ENCODE data around the gene DNAH14.
"Not testable (repeated sequence)": the region's sequence is repeated elsewhere in the genome, so short reads cannot be mapped to it uniquely, and the experiment has no call there.

DNAH14 gene

DNA sequence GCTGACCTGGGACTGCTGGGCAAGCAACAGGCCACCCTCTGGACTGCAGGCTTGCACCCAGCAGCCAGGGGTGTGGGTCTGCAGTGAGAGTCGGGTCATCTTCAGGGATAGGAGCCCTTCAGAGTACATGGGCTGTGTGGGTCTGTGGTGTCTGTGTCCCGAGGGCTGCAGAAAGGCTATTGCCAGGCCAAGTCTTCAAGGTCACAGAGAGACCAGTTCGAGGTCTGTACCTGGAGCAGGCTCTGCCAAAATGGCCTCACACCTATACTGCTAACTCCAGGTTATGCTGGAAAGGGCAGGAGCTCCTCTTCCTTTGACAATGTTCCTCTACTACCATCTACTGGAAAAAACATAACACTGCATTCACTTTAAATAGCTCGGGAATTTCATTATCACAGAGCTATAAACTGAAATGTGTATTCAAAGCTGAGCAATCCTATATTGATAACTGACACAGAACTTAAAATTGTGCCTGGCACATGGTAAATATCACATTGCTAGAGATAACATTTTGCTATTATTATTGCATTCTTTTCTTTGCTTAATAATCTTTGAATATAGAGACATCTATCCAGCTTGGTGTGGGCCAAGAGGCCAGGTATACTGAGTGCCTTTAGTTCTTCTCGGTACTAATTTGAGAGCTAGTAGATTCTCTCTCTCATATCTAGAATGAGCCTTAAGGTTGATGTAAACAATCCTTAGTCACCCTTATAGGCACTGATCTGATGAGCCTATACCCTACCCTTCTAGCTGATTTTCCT, 6.9 kb upstream of the DNAH14 start:
- no peak for DNase-seq

DNA sequence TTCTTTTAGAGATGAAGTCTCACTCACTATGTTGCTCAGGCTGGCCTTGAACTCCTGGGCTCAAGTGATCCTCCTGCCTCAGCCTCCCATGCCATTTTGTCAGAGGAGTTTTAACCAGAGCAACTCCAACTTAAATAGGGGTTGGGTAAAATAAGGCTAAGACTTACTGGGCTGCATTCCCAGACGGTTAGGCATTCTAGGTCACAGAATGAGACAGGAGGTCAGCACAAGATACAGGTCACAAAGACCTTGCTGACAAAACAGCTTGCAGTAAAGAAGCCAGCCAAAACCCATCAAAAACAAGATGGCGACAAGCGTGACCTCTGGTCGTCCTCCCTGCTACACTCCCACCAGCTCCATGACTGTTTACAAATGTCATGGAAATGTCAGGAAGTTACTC, 5.7 kb upstream of the DNAH14 start:
- no peak for DNase-seq

DNA sequence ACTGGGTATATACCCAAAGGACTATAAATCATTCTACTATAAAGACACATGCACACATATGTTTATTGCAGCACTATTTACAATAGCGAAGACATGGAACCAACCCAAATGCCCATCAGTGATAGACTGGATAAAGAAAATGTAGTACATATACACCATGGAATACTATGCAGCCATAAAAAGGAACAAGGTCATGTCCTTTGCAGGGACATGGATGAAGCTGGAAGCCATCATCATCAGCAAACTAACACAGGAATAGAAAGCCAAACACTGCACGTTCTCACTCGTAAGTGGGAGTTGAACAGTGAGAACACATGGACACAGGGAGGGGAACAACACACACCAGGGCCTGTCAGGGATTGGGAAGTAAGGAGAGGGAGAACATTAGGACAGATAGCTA, 1.8 kb upstream of the DNAH14 start:
- not testable (repeated sequence) for DNase-seq

DNA sequence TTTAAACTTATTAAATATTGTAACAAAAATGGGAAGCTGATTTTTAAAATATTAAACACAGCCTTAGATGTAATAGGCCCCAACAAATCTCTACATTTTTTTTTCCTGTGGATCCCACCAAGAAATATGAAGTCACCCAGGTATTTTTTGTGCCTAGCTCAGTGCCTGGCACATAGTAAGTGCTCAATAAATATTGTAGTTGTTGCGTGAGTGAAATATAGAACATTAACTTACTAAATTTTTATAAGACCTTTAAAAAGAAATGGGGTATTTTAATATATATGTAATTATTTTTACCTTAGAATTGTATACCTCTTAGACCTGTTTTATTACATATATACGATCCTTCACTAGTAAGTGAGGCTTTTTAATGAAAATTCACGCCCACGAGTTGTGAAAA, 569 bp upstream of the DNAH14 start:
- no peak for DNase-seq

DNA sequence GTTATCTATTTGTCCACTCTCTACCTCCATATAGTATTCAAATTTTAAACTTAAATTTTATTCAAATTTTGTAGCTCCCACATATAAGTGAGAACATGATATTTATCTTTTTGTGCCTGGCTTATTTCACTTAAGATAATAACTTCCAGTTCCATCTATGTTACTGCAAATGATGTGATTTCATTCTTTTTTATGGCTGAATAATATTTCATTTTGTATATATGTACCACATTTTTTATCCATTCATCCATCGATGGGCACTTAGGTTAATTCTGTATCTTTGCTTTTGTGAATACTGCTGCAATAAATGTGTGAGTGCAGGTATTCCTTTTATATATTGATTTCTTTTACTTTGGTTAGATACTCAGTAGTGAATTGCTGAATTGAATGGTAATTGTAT, 2.1 kb downstream of the DNAH14 start:
- DNase-seq, result no peak

DNA sequence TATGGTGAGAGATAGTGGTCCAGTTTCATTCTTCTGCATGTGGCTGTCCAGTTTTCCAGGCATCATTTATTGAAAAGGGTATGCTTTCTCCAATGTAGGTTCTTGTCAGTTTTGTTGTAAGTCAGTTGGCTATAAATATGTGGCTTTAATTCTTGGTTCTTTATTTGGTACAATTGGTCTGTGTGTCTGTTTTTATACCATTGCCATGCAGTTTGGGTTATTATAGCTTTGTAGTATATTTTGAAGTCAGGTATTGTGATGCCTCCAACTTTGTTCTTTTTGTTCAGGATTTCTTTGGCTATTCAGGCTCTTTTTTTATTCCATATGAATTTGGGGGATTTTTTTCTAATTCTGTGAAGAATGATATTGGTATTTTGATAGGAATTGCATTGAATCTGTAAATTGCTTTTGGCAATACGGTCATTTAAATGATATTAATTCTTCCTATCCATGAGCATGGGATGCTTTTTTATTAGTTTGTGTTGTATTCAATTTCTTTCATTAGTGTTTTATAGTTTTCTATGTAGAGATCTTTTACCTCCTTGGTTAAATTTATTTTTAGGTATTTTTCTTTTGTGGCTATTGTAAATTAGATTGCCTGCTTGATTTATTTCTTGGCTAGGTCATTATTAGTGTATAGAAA, 3.3 kb downstream of the DNAH14 start:
- no peak for DNase-seq

DNA sequence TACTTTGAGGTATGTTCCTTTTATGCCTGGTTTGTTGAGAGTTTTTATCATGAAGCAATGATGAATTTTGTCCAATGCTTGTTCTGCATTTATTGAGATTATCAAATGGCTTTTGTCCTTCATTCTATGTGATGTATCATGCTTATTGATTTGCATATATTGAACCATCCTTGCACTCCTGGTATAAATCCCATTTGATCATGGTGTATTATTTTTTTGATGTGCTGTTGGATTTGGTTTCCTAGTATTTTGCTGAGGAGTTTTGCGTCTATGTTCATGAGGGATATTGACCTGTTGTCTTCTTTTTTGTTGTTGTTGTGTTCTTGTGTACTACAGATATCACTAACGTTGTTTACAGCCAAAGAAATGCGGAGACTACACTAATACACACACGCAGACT, 4.1 kb downstream of the DNAH14 start:
- DNase-seq, result no peak

DNA sequence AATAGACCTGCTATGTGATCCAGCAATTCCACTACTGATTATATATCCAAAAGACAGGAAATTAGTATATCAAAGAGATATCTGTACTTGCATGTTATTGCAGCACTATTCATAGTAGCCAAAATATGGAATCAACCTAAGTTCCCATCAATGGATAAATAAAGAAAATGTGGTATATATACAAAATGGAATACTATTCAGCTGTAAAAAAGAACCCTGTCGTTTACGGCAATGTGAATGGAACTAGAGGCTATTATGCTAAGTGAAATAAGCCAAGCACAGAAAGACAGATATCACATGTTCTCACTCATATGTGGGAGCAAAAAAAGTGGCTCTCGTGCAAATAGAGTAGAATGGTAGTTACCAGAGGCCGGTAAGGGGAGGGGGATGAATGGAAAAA, 9.2 kb downstream of the DNAH14 start:
- DNase-seq, result no peak

DNA sequence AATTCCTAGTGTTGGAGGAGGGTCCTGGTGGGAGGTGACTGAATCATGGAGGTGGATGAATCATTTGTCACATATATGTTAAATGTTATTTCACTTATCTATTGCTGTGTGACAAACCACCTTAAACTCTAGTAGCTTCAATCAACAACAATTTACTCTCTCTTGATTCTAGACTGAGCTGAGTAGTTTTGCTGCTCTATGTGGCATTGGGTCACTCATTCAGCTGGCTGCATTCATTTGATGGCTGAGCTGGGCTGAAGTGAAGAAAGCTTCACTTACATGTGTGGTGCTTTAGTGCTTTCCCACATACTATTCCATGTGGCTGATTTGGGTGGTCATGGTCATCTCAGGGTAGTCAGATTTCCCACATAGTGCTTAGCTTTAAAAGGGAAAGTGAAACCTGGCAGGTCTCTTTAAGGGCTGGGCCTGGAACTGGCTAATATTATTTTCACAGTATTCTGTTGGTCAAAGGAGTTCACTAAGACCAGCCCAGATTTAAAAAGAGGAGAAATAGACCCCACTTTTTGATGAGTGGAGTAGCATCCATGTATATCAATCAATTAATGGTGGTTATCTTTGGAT, 10.5 kb downstream of the DNAH14 start:
- DNase-seq, result no peak

DNA sequence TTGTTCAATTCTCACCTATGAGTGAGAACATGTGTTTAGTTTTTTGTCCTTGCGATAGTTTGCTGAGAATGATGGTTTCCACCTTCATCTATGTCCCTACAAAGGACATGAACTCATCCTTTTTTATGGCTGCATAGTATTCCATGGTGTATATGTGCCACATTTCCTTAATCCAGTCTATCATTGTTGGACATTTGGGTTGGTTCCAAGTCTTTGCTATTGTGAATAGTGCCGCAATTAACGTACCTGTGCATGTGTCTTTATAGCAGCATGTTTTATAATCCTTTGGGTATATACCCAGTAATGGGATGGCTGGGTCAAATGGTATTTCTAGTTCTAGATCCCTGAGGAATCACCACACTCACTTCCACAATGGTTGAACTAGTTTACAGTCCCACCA, 11.3 kb downstream of the DNAH14 start:
- DNase-seq, result not testable (repeated sequence)

DNA sequence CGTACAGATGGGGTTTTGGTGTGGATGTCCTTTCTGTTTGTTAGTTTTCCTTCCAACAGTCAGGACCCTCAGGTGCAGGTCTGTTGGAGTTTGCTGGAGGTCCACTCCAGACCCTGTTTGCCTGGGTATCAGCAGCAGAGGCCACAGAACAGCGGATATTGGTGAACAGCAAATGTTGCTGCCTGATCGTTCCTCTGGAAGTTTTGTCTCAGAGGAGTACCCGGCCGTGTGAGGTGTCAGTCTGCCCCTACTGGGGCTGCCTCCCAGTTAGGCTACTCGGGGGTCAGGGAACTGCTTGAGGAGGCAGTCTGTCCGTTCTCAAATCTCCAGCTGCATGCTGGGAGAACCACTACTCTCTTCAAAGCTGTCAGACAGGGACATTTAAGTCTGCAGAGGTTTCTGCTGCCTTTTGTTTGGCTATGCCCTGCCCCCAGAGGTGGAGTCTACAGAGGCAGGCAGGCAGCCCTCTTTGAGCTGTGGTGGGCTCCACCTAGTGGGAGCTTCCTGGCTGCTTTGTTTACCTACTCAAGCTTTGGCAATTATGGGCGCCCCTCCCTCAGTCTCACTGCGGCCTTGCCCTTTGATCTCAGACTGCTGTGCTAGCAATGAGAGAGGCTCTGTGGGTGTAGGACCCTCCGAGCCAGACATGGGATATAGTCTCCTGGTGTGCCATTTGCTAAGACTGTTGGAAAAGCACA, 16.3 kb downstream of the DNAH14 start:
- not testable (repeated sequence) for DNase-seq

DNA sequence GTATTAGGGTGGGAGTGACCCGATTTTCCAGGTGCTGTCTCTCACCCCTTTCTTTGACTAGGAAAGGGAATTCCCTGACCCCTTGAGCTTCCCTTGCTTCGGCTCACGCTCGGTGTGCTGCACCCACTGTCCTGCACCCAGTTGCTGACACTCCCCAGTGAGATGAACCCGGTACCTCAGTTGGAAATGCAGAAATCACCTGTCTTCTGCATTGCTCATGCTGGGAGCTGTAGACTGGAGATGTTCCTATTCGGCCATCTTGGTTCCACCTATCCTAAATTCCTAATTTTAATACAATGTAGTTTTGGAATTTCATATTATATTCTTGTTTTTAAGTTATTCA, 16.8 kb downstream of the DNAH14 start:
- DNase-seq, result not testable (repeated sequence)

DNA sequence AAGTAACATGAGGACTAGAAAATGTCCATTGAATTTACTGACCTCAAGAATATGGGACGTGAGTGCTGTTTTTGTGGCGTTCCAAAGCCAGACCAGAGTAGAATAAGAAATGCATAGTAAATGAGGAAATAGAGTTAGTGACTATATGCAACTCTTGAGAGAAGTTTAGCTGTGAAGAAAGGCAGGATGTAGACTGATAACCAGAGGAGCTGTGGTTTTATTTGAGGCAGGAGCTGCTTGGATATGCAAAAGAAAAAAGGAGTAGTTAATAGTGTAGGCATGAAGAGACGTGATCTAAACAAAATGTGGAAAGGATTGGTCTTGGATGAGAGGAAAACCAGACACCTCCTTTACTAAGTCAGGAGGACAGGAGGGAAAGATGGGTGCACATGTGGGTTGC, 28.2 kb downstream of the DNAH14 start:
- DNase-seq, result no peak

DNA sequence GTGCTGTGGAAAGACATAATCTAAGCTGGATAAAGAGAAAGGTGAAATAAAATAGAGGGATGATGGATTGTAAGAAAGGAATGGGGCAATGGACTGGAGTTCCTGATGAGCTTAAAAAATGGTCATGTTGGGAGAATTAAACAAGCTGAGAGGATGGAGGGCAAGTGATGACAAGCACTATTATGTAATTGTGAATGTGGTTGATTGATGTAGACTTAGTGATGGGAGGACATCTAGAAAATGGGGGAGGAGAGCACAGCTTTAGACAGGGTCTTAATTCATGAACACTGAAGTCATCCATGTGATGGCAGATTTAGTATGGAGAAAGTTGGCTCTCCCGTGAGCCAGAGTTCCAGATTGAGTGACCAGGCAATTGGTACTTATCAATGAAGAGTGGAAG, 29.0 kb downstream of the DNAH14 start:
- no peak for DNase-seq

DNA sequence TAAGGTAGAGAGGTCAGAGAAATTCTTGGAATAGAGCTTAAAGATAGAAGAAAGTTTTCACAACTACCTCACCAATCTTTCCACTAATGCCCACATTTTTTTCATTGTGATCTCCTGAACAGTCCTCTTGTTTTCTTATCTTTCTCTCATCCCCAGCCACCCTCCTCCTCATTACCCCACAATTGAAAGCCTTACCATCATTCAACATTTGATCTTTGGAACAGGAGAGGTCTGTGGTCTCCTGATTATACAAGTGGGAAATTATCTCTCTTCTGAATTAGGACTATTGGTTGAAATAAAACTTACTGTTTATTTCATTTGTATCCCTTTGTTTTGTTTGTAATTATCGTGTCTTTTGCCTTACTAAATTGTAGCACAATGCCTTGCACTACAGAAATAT, 29.6 kb downstream of the DNAH14 start:
- DNase-seq, result no peak

DNA sequence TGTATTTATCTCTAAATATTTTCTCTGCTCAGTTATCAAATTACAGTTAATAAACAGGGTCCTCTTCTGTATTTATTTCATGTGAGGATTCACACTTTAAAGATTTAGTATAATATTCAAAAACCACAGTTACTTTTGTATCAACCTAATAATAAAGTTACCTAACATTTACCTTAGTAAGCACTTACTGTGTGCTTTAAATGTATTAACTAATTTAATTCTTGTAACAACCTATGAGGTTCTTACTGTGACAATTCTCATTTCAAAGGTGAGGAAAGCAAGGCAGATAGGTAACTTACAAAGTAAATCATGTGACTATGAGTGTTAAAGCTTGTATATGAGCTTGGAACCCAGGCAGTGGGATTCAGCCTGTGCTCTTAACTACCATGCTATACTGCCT, 30.2 kb downstream of the DNAH14 start:
- no peak for DNase-seq

DNA sequence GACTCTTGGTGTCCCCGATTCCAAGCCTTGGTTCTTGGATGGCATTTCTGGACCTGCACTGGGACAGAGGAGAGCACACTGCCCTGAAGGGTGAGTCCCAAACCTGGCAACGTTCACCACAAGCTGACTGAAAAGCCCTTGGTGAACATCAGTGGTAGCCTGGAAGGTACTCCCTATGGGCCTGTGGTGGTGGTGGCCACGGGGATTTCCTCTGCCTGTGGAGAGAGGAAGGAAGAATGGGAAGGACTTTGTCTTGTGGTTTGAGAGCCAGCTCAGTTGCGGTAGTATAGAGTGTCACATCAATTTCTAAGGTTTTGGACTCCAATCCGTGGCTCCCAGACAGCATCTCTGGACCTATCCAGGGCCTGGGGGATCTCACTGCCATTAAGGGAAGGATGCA, 50.7 kb downstream of the DNAH14 start:
- no peak for DNase-seq

DNA sequence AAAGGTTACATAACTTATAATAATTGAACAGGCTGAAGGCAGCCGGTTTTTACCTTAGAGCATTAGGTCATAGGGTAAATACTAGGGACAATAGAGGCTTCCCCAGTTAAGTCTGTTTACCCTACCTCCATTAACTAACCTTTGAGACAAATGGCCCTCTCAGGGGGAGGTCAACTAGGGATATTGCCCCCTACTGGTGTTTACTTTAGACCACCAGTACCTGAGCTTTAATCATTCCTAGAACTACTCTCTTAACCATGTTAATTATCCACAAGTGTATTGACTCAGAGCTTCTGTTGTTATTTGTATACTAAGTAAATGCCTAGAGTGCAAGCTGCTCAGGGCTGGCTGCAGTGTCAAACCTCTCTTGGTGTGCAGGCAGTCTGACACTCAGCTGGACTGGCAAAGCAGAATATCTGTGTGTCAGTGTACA, 52.5 kb downstream of the DNAH14 start:
- not testable (repeated sequence) for DNase-seq

DNA sequence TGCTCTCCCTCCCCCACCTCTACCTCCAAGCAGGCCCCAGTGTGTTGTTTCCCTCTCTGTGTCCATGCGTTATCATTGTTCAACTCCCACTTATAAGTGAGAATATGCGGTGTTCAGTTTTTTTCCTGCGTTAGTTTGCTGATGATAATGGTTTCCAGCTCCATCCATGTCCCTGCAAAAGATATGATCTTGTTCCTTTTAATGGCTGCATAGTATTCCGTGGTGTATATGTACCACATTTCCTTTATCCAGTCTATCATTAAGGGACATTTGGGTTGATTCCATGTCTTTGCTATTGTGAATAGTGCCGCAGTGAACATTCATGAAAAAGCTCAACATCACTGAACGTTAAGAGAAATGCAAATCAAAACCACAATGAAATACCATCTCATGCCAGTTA, 58.6 kb downstream of the DNAH14 start:
- no peak for DNase-seq

DNA sequence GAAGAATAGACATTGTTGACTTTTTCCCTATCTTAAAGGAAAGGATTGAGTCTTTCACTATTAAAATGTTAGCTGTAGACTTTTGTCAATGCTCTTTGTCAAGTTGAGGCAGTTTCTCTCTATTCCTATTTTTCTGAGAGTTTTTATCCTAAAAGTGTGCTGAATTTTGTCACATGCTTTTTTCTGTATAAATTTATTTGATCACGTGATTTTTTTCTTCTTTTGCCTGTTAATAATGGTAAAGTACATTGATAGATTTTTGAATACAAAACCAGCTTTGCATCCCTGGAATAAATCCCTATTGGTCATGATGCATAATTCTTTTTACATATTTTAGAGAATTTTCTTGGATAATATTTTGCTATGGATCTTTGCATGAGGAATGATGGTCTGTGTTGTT, 60.1 kb downstream of the DNAH14 start:
- no peak for DNase-seq

DNA sequence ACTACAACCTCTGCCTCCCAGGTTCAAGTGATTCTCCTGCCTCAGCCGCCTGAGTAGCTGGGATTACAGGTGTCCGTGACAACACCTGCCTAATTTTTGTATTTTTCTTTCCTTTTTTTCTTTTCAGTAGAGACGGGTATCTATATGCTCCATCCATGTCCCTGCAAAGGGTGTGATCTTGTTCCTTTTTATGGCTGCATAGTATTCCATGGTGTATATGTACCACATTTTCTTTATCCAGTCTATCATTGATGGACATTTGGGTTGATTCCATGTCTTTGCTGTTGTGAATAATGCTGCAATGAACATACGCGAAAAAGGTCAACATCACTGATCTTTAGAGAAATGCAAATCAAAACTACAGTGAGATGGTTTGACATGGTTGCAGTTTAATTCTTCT, 62.1 kb downstream of the DNAH14 start:
- not testable (repeated sequence) for DNase-seq

DNA sequence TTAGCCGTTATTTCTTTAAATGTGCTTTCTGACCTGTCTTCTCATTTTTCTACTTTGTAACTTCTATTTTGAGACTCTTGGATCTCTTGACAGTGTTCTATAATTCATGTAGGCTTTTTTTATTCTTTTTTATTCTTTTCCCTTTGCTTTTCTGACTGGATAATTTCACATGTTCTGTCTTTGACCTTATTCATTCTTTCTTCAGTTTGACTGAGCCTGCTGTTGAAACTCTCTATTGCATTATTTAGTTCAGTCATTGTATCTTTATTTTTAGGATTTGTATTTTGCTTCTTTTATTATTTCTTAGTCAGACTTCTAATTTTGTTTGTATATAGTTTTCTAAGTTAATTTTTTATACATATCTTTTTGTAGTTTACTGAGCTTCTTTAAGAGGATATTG, 66.1 kb downstream of the DNAH14 start:
- no peak for DNase-seq

DNA sequence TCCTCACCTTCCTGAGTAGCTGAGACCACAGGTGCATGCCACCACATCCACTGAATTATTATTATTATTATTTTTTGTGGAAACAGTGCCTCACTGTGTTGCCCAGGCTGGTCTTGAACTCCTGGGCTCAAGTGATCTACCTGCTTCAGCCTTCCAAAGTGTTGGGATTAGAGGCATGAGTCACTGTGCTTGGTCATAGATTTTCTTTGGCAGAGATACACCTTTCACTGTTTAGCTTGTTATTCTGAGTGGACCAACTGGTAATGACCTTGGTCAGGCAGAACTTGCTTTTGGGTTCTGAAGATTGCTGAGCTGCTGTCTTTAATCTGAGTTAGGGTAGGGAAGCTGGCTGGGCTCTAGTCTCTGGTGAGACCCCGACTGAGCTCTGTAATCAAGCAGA, 66.8 kb downstream of the DNAH14 start:
- DNase-seq, result no peak

DNA sequence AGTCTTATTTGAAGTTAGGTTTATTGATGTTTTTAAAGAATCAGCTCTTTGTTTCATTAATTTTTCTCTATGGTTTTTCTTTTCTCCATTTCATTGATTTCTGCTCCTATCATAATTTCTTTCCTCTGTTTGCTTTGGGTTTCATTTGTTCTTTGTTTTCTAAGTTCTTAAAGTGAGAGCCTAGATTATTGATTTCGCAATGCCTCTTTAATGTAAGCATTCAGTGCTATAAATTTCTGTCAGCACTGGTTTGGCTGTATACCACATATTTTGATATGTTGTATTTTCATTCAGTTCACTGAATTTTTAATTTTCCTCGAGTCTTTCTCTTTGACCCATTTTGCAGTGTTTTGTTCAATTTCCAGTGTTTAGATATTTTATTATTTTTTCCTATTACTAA, 68.7 kb downstream of the DNAH14 start:
- no peak for DNase-seq

All from activated CD4-positive, alpha-beta T cell treated with anti-CD3 and anti-CD28 coated beads, Interleukin-2, amount 50 U/mL, for 4 hours (primary cell).